GM10248 (cell line): ENCODE results near the gene NOL4L.

Source experiments
- CTCF ChIA-PET: fragments of 300-600 bp; sonication (Branson Sonifier 250); formaldehyde crosslinking; extraction: SDS; loops from one replicate; lab custom pipeline; 2021; ENCODE audit warnings: antibody characterized with exemption; lab: Yijun Ruan, JAX
- POLR2A ChIA-PET: fragments of 350-650 bp; sonication (Branson Sonifier 250); formaldehyde crosslinking; extraction: SDS; loops from one replicate; lab custom pipeline; 2020; ENCODE audit warnings: antibody characterized with exemption; lab: Yijun Ruan, JAX
- DNase-seq: peaks from one replicate; pipeline ENCODE4 v3.0.0; 2012; ENCODE audit errors: extremely low spot score
- TF ChIP-seq, protein P1 (sequence below): IDR thresholded peaks from 2 replicates; pipeline ENCODE4 v1.5.1; 2012; ENCODE audit warnings: mild to moderate bottlenecking, low read depth; ENCODE audit errors: extremely low read depth, missing control alignments, control extremely low read depth

NOL4L gene

GRCh38 chr20:32451340-32451681 lies 133.8 kb downstream of the NOL4L start:
- ChIA-PET POLR2A (no interaction called here), CTCF (no interaction called here)
- peak; percentile 16 for DNase-seq
- TF ChIP-seq, protein P1, sequence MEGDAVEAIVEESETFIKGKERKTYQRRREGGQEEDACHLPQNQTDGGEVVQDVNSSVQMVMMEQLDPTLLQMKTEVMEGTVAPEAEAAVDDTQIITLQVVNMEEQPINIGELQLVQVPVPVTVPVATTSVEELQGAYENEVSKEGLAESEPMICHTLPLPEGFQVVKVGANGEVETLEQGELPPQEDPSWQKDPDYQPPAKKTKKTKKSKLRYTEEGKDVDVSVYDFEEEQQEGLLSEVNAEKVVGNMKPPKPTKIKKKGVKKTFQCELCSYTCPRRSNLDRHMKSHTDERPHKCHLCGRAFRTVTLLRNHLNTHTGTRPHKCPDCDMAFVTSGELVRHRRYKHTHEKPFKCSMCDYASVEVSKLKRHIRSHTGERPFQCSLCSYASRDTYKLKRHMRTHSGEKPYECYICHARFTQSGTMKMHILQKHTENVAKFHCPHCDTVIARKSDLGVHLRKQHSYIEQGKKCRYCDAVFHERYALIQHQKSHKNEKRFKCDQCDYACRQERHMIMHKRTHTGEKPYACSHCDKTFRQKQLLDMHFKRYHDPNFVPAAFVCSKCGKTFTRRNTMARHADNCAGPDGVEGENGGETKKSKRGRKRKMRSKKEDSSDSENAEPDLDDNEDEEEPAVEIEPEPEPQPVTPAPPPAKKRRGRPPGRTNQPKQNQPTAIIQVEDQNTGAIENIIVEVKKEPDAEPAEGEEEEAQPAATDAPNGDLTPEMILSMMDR: no peak

GRCh38 chr20:32450484-32451061 lies 134.6 kb downstream of the NOL4L start:
- peak; percentile 18 for DNase-seq
- TF ChIP-seq, protein P1: no peak
- POLR2A ChIA-PET: no interaction called here
- CTCF ChIA-PET: no interaction called here

DNA sequence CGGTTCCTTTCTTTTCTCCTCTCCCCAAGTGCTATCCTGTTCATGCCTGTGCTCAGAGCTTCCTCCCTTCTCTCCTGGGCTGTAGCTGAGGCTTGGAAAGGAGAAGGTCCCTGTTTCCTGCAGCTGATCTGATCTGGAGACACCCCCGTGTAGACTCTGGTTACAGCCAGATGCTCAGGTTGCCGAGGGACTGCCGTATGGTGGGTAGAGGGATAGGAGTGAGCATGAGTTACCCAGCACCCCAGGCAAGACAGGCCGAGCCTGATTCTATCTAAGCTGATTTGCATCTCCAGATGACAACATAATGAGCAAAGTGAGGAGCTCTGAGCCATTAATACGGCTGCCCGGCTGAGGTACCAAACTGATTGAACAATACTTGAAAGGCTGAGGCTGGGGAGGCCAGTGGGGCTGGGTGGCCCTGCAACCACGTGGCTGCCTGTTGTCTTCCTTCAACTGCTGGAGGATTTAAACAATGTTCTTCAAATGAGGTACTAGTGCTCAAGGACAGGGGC lies 135.2 kb downstream of the NOL4L start:
- ChIA-PET CTCF (interaction anchor here (0.5 to 1.5 kb wide), 4 partner anchors 8 to 19 kb away, joined by 3 to 6 read pairs (median 4); no protein-coding TSS in a partner anchor), POLR2A (no interaction called here)
- TF ChIP-seq, protein P1: no peak
- peak; percentile 17 for DNase-seq

DNA sequence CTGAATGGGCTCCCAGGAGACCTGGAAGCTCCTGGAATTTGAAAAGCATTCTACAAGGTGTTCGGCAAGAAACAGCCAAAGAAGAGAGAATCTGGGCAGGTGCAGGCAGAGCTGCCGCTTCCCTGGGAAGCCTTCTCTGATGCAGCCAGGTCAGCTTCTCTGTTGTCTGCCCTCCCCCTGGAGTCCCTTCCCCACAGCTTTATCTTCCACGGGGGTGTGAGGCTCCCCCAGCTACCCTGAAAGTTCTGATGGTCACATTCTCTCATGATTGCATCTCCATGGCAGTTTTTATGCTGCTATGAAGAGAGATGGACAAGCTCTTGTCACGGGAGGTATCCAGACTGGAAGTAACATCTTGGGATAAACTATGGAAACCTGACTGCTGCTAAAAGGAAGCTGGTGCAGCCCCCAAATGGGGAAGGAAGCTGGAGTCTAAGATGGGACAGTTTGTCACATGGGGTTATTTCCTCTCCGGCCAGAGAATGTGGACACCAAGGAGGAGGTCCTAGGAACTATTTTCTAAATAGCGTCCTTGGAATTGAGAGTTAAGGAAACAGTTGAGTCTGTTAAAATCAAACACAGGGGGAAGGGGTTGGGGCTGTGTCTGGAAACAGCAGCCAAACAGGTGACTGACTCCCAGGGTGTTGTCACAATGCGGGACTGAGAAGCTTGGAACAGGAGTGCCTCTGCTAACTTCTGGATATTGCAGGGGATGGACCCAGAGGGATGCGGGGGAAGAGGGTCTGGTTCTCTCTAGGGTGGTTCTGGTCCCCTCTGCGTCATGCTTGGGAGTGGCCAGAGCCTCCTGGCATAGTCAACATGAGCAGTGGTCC lies 135.9 kb downstream of the NOL4L start:
- DNase-seq: no peak
- TF ChIP-seq, protein P1: no peak
- POLR2A ChIA-PET: interaction anchor here (0.6 kb wide), 2 partner anchors 116 to 199 kb away, joined by 3 read pairs; no protein-coding TSS in a partner anchor
- CTCF ChIA-PET: interaction anchor here (0.5 to 1.5 kb wide), 6 partner anchors 8 to 22 kb away, joined by 3 to 6 read pairs (median 3); no protein-coding TSS in a partner anchor

DNA sequence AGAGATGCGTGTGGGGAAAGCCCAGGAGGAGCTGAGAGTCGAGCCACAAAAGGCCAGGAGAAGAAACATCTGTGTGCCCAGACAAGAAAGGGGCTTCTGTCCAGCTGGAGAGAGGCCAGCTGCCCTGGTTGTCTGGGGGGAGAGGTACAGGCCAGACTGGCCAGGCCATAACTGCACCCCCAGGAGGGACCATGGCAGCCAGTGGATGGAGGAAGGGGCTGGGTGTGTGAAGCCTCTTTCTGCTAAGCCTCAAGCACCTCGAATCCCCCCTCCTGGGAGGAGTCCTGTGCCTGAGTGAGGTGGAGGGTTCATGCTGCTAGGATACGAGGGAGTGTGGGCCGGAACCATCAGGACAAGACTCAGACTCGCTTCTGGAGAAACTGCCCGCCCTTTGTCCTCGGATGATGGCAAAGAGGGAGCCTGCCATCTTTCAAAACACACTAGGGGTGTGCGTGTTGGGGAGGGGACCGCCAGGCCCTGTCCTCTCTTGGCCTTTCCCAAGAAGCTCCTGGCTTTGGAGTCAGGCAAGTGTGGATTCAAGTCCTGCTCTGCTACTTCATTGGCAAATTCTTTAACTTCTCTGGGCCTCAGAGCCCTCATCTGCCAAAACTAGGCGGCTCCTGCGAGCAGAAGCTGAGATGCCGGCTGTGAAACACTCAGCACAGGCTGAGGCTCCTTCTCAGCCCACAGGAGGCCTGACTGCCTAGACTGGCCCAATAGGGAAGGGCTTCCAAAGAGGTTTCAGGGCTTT lies 136.7 kb downstream of the NOL4L start:
- no peak for DNase-seq
- ChIA-PET POLR2A (interaction anchor here (0.6 kb wide), 1 partner anchor 115 kb away, joined by 3 read pairs; no protein-coding TSS in a partner anchor), CTCF (interaction anchor here (1.0 to 1.5 kb wide), 4 partner anchors 9 to 23 kb away, joined by 3 to 6 read pairs (median 3); no protein-coding TSS in a partner anchor)
- TF ChIP-seq, protein P1: no peak
